GM12874 (cell line): Measurements from ENCODE around the gene ZNF598.

Experiments
- TF ChIP-seq, protein P1 (sequence below): IDR thresholded peaks from 2 replicates; pipeline ENCODE4 v1.5.1; 2011; ENCODE audit warnings: low read depth, mild to moderate bottlenecking, control low read depth, low read length, moderate library complexity; ENCODE audit not compliant: insufficient read depth

The ZNF598 gene

DNA sequence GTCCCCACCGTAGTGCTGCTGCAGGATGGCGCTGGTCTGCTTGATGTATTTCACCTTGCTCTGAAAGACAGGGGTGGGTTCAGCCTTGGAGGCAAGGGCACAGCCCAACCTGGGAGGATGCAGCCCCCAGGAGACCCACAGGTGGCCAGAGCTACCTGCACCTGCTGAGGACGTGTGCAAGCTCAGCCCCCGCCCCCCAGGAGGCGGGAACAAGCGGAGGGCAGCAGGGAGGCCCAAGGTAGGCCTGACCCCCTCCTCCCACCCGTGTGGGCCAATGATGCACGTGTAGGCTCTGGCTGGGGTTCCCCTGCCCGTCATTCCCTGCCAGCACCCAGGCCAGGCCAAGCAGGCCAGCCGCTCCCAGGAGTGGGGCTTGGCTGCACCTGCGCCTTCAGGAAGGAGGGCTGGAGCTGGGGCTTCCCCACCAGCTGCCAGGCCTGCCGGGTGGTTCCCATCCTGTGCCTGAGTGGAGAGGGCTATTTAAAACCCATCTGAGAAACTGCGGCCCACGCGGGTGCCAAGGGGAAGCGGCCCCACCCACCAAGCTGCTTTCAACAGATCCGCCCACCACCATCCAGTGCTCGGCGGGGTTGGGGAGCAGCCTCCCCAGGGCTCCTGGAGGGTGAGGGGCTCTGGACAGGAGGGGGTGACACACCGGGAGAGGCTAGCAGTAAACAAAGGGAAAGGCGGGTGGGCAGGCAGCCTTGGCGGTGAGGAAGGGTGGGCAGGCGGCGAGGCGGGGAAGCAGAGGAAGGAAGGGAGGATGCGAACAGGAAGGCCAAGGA lies 34.2 kb upstream of the ZNF598 start:
- TF ChIP-seq, protein P1, sequence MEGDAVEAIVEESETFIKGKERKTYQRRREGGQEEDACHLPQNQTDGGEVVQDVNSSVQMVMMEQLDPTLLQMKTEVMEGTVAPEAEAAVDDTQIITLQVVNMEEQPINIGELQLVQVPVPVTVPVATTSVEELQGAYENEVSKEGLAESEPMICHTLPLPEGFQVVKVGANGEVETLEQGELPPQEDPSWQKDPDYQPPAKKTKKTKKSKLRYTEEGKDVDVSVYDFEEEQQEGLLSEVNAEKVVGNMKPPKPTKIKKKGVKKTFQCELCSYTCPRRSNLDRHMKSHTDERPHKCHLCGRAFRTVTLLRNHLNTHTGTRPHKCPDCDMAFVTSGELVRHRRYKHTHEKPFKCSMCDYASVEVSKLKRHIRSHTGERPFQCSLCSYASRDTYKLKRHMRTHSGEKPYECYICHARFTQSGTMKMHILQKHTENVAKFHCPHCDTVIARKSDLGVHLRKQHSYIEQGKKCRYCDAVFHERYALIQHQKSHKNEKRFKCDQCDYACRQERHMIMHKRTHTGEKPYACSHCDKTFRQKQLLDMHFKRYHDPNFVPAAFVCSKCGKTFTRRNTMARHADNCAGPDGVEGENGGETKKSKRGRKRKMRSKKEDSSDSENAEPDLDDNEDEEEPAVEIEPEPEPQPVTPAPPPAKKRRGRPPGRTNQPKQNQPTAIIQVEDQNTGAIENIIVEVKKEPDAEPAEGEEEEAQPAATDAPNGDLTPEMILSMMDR, result no peak

DNA sequence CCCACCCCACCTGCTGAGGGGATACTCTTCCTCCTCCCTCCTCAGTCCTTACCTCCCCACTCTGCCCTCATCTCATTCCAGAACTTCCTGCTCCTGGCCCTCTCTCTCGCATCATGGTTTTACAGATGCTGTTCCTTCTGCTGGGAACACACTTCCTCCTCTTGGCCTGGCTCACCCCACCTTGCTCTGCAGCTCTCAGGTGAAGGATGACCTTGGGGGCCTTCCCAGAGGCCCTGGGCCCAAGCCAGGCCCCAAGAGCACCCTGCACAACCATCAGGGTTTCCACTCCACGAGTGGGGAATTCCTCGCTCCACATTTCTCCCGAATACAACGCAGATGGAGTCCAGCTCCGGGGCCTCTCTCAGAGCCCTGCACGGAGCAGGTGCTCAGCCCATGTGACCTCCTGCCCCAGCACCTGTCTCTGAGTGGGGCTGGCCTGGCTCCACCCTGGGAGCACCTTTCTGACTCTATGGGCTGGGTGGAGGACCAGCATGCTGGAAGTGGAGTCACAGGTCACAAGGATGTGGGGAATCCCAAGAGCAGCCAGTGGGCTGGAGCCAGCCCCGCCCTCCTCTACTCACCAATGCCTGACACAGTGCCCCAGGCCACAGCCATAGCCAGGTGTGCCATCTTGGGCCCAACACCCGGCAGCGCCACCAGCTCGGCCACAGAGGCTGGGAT lies 33.5 kb upstream of the ZNF598 start:
- TF ChIP-seq, protein P1, result no peak

DNA sequence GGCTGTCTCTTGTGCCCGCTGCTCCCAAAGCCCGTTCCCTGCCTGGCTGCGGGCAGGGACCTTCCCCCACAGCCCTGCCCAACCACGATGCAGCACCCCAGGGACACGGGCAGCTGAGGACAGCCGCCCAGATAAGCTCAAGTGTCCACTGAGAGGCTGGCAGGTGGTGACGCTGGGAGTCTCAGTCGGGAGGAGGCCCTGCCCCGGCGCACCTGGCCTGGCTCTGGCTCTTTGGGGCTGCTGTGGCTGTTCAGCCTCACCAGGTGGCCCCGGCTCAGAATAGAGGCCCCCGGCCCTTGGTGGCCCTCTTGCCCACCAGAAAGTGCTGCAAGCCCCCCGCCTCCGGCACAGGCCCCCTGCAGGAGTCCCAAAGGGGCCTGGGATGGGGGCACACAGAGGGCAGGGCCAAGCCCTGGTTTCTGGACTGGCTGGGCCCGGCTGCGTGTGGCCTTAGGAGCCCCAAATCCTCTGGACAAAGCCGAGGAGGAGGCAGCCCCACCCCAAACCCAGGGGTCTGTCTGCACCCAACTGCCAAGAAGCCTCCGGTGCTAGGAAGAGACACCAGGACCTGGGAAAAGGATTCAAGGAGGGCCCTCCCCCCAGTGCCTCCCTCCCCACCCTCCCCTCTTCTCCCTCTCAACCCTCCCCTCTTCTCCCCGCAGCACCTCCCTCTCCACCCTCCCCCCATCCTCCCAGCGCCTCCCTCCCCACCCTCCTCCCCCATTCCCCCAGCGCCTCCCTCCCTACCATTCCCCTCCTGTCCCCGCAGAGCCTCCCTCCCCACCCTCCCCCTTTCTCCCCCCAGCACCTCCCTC lies 32.8 kb upstream of the ZNF598 start:
- TF ChIP-seq, protein P1, result no peak

DNA sequence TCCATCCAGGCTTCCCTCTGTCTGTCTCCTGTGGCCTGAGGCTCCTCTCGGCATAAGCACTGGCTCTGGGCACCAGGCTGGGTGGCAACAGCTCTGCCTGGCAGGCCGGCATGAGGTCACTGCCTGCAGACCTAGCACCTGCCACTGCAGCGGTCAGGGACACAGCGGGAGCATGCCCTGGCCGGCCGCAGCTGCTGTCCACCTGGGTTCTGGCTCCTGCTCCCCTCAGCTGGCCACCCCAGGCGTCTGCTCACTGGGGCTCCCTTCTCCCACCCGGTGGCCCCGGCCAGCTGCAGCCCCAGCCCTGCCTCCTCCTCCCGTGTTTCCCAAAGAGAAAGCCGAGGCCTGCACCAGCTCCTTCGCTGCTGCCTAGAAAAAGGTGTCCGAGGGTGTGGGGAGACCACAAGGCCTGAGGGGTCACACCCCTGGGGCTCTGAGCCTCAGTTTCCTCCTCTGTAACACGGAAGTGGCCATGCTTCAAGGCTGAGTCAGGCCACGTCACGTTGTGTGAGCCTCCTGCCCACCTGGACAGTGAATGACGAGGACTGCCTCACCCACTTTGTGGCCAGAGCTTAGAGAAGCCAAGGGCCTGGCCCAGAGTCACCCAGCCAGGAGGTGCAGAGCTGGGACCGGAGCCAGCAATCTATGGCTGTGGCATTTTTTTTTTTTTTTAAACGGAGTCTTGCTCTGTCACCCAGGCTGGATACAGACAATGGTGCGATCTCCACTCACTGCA lies 31.3 kb upstream of the ZNF598 start:
- TF ChIP-seq, protein P1, result no peak

DNA sequence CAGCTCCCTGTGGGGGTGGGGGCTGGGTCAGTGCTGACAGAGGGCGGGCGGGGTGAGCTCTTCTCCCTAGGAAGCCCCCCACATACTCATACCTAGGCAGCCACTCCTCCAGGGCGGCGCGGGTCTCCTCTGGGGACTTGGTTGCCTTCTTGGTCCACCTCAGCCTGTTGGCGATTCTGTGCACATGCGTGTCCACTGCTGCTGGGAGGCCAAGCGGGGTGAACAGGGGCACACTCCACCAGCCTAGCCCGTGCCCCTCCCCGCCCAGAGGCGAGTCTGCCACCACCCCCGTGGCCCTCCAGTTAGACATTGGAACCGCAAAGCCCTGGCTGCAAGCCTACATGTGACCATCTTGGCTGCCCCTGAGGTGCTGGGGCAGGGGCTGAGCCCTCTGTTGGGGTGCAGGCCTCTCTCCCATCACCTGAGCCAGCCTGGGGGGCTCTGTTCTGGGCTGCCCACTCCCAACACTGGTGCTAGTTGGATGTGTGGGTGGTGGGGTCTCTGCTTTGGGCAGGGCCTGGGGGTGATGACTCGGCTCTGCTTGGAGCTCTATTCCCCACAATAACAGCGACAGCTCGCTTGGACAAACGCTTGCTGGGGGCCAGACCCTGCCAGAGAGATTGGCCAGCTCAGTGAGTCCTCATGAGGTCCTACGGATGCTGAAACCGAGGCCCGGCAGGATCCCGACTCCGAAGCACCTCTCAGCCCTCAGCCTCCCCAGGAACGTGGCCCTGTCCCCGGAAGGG lies 30.6 kb upstream of the ZNF598 start:
- TF ChIP-seq, protein P1, result no peak

DNA sequence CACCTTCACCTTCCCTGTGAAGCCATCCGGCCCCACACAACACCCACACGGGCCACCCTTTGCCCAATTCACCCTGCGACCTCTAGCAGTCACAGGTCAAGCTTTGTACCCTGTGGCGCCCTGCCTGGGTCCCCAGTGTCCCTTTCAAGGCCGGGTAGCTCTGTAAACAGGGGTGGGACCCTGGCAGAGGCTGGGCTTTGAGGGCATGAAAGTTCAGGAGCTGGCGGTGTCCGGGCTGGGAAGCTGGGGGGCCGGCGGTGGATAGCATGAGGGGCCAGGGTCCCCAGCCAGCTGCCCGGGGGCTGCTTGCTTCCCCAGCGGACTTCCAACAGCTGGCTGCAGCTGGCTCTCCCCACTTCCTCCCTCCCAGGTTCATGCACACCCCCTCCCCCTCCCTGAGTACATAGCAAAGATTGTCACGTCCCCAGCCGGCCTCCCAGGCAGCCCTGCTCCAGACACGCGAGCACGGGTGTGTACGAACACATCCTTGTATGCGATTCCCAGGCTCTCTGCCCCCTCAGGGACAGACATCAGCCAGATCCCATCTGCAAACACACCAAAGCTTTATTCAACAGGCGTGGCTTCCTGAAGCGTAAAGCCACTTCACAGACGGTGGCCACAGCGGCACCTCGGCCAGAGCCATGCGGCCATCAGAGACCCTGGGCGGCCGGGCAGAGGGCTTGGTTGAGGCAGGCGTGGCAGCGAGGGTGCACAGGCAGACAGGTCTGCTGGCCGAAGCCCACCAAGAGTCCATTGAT lies 29.8 kb upstream of the ZNF598 start:
- TF ChIP-seq, protein P1, result no peak
